Measurements from ENCODE around the gene BSND.

Gene BSND

GRCh38 chr1:54990916-54991315 is 7.8 kb upstream of the BSND start:
- TF ChIP-seq CTCF (IDR thresholded peaks at IDR 0.05; ENCODE audit: control insufficient read depth, extremely low read depth, insufficient read depth): no peak
- no peak for DNase-seq (ENCODE audit: low read depth)

GRCh38 chr1:54991939-54992338 is 6.8 kb upstream of the BSND start:
- no peak for DNase-seq (ENCODE audit: low read depth)
- TF ChIP-seq CTCF (IDR thresholded peaks at IDR 0.05; ENCODE audit: control insufficient read depth, extremely low read depth, insufficient read depth): no peak
- no peak overlapping the region for H3K4me3 ChIP-seq (ENCODE audit: low read depth, low read length)

More at GRCh38 chr1:54990916-54991315, 7.8 kb upstream of the BSND start:
- no peak overlapping the region for H3K4me3 ChIP-seq (ENCODE audit: low read depth, low read length)

GRCh38 chr1:54993140-54993539 is 5.6 kb upstream of the BSND start:
- H3K4me3 ChIP-seq (ENCODE audit: low read depth, low read length): no peak overlapping the region
- DNase-seq (ENCODE audit: low read depth): no peak

GRCh38 chr1:54994355-54994990 is 4.3 kb upstream of the BSND start:
- DNase-seq (ENCODE audit: low read depth): no peak
- no peak overlapping the region for H3K4me3 ChIP-seq (ENCODE audit: low read depth, low read length)
- no peak for TF ChIP-seq CTCF (IDR thresholded peaks at IDR 0.05; ENCODE audit: control insufficient read depth, extremely low read depth, insufficient read depth)

More at GRCh38 chr1:54993140-54993539, 5.6 kb upstream of the BSND start:
- TF ChIP-seq CTCF (IDR thresholded peaks at IDR 0.05; ENCODE audit: control insufficient read depth, extremely low read depth, insufficient read depth): no peak

GRCh38 chr1:54995013-54995760 is 3.5 kb upstream of the BSND start:
- no peak for DNase-seq (ENCODE audit: low read depth)
- no peak overlapping the region for H3K4me3 ChIP-seq (ENCODE audit: low read depth, low read length)
- TF ChIP-seq CTCF (IDR thresholded peaks at IDR 0.05; ENCODE audit: control insufficient read depth, extremely low read depth, insufficient read depth): no peak

- DNase-seq (ENCODE audit: low read depth): no peak
- TF ChIP-seq CTCF (IDR thresholded peaks at IDR 0.05; ENCODE audit: control insufficient read depth, extremely low read depth, insufficient read depth): no peak
- H3K4me3 ChIP-seq (ENCODE audit: low read depth, low read length): no peak overlapping the region
These were observed 2.9 kb upstream of the BSND start for GRCh38 chr1:54995835-54996234.
